ENCODE results near the gene RFXANK. TPM values are rescaled to one million over a fixed set of nuclear protein-coding genes. Genes with fewer than 3 reads are reported as not detected.

RFXANK gene
- total and polyA plus RNA-seq, 9 of the 15 experiments (the other 6 are each of a cell fraction or from before 2014, with no cell fraction given), result 68.6 to 181 (median 150) TPM

- TF ChIP-seq ESRRA (IDR thresholded peaks at IDR 0.05; ENCODE audit: borderline replicate concordance, low read depth) (peak; percentile 74; the same call in 1 of the 2 replicates), FOXJ2 (tag; IDR thresholded peaks at IDR 0.05) (0 out of 2 replicates have a peak, but pooled peaks have one; percentile 54), GTF2E2 (tag; IDR thresholded peaks at IDR 0.05) (peak; percentile 95), SPI1 (IDR thresholded peaks at IDR 0.05; ENCODE audit: borderline replicate concordance, low read depth, low read length) (peak; percentile 14; the same call in 1 of the 2 replicates), ZNF583 (CRISPR knock-in tag; IDR thresholded peaks at IDR 0.05) (peak; percentile 69; the same call in 1 of the 2 replicates), ZNF165 (CRISPR knock-in tag; IDR thresholded peaks at IDR 0.05; ENCODE audit: borderline replicate concordance) (peak; percentile 36; the same call in 1 of the 2 replicates), ZNF3 (CRISPR knock-in tag; IDR thresholded peaks at IDR 0.05) (no peak), ZNF324 (CRISPR knock-in tag; IDR thresholded peaks at IDR 0.05) (no peak), MED1 (CRISPR knock-in tag; IDR thresholded peaks at IDR 0.05; ENCODE audit: borderline replicate concordance) (no peak), ZKSCAN8 (CRISPR knock-in tag; IDR thresholded peaks at IDR 0.05) (no peak), ZNF217 (CRISPR knock-in tag; IDR thresholded peaks at IDR 0.05) (no peak), CREB1 (IDR thresholded peaks at IDR 0.05) (peak; percentile 12; the same call in 1 of the 2 replicates), CREB1 (CRISPR knock-in tag; IDR thresholded peaks at IDR 0.05) (peak; percentile 53; the same call in 1 of the 2 replicates), ZNF12 (CRISPR knock-in tag; IDR thresholded peaks at IDR 0.05) (peak; percentile 80), POU5F1 (IDR thresholded peaks at IDR 0.05; ENCODE audit: borderline replicate concordance, low read depth, low read length, partially characterized antibody) (peak; percentile 39), SP2 (IDR thresholded peaks at IDR 0.05; ENCODE audit: extremely low read depth, low read depth, low read length, poor library complexity, severe bottlenecking) (no peak), POLR3A (IDR thresholded peaks at IDR 0.05; ENCODE audit: borderline replicate concordance, extremely low read depth, insufficient read depth, insufficient read length) (no peak), TFAP4 (CRISPR knock-in tag; IDR thresholded peaks at IDR 0.05; ENCODE audit: borderline replicate concordance) (no peak), TEAD4 (IDR thresholded peaks at IDR 0.05; ENCODE audit: low read length) (no peak), TEAD4 (CRISPR knock-in tag; IDR thresholded peaks at IDR 0.05; ENCODE audit: borderline replicate concordance) (no peak), JUN (IDR thresholded peaks at IDR 0.05; ENCODE audit: borderline replicate concordance, low read depth, low read length) (no peak), JUN (CRISPR knock-in tag; IDR thresholded peaks at IDR 0.05; ENCODE audit: borderline replicate concordance) (peak; percentile 67; the same call in 1 of the 2 replicates), ETV6 (IDR thresholded peaks at IDR 0.05; ENCODE audit: borderline replicate concordance in 1 of 2, low read depth in 2 of 2, low read length in 1 of 2) (no peak), ETV6 (CRISPR knock-in tag; IDR thresholded peaks at IDR 0.05; ENCODE audit: borderline replicate concordance) (no peak), EHMT2 (IDR thresholded peaks at IDR 0.05) (no peak), SMAD4 (CRISPR knock-in tag; conservative IDR thresholded peaks at IDR 0.05) (peak; percentile 66), IRF2 (CRISPR knock-in tag; IDR thresholded peaks at IDR 0.05) (no peak), NR2C2 (CRISPR knock-in tag; IDR thresholded peaks at IDR 0.05) (peak; percentile 84), NR2C2 (tag; IDR thresholded peaks at IDR 0.05) (peak; percentile 90)
Observed at GRCh38 chr19:19192078-19192882, at the start of gene RFXANK, which contains the start of gene BORCS8 (continued).

Measured in K562 (cell line).